Measurements from ENCODE around the gene MFSD11.

- TF ChIP-seq CTCF (IDR thresholded peaks at IDR 0.05; ENCODE audit: poor library complexity, severe bottlenecking) (peak; percentile 58), EZH2 (IDR thresholded peaks at IDR 0.05; ENCODE audit: borderline replicate concordance, insufficient read depth, low read length, poor library complexity, severe bottlenecking) (no peak), POLR2AphosphoS5 (IDR thresholded peaks at IDR 0.05) (no peak), TAF1 (IDR thresholded peaks at IDR 0.05; ENCODE audit: low read depth) (no peak), EP300 (conservative IDR thresholded peaks at IDR 0.05; ENCODE audit: poor library complexity, severe bottlenecking) (no peak), RAD21 (conservative IDR thresholded peaks at IDR 0.05) (no peak), SMC3 (conservative IDR thresholded peaks at IDR 0.05; ENCODE audit: poor library complexity) (no peak), MXI1 (conservative IDR thresholded peaks at IDR 0.05; ENCODE audit: poor library complexity, severe bottlenecking) (no peak)
These were observed 29.7 kb upstream of the MFSD11 start for GRCh38 chr17:76707985-76708807.

Data from neural cell (in vitro differentiated cells).